HK-2 (cell line): ENCODE measurements around the gene GFPT1.

Experiments used
- DNase-seq: peaks from one replicate; pipeline ENCODE4 v3.0.0-alpha.2; 2018; ENCODE audit not compliant: unreplicated experiment

The GFPT1 gene

GRCh38 chr2:69291004-69291650, 95.9 kb downstream of the GFPT1 start:
- no peak for DNase-seq

- DNase-seq = no peak
These were observed 98.6 kb downstream of the GFPT1 start for GRCh38 chr2:69288429-69288828.

- no peak for DNase-seq
These were observed 99.5 kb downstream of the GFPT1 start for GRCh38 chr2:69287544-69287943.

DNA sequence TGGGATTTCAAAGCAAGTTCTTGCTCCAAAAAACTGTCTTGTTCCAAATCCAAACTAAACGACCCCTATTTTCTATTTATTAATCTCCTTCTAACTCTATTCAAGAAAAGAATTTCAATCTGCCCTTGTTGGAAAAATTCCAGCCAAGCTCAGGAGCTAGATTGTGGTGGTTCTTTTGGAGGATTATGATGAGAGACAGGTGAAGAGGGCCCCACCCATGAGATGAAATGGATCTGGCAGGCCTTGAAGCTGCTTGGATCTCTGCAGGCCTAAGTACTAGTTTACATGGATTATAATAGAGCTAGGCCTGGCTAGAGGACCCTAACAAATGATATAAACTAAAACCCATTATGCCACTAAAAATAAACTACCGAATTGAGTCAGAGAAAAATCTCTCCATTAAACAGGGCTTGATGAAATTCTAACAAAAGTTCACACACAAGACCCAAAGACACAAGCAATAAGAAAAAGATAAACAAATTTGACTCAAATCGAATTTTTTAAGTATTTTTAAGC, 101.6 kb downstream of the GFPT1 start:
- no peak for DNase-seq

DNA sequence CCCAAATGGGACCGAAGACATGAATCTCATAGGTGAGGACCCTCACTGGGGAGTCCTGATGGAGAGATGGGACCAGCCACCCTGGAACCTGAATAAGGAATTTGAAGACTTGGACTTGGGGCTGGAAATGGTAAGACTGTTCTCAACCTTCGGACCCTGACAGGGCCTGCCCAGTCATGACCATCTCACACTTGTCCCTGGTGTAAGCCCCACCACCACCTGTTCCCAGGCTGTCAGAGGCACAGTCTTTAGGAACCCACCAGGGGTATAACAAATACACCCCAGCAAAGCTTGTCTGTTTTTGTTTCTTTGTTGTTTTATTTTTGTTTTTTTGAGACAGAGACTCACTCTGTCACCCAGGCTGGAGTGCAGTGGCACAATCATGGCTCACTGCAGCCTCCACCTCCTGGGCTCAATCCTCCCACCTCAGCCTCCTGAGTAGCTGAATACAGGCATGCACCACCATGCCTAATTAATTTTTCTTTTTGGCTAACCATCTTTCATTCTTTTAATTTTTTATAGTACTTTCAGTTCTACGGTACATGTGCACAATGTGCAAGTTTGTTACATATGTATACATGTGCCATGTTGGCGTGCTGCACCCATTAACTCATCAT, 106.1 kb downstream of the GFPT1 start:
- no peak for DNase-seq

GRCh38 chr2:69279931-69280681, 106.9 kb downstream of the GFPT1 start:
- no peak for DNase-seq

GRCh38 chr2:69279211-69279610, 107.8 kb downstream of the GFPT1 start:
- no peak for DNase-seq

DNA sequence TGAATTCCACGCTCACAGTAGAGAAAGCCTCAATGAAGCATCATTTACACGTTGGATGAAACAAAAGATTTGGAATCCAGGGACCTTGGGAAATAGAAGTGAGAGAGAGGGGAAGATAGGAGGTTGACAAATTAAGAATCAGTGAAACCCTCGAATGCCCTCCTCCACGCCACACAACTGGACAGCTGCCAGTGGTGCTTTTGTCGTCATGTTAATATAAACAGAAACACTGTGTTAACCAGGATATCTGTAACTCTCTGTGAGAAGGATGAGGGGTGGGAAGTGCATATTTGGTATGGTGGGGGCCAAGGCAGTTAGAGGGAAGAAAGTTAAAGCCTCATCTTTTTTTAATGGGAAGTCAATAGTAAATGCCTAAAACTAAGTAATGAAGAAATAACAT, 108.7 kb downstream of the GFPT1 start:
- DNase-seq = no peak

DNA sequence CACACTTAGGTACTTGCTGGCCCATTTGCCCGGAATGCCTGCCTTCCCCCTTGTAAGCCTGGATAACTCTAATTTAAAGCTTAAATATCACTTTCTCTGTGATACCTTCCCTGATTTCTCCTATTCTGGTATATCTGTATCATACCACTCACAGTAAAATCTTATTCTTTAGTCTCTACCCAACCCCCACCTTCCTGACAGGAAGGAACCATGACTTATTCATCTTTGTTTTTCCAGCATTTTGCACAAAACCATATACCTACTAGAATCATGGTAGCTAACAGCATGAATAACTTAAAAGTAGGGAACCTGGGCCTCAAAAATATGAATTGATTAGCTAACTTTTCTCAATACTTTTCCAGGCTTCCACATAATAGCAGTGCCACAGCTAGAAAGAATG, 111.5 kb downstream of the GFPT1 start:
- no peak for DNase-seq

DNA sequence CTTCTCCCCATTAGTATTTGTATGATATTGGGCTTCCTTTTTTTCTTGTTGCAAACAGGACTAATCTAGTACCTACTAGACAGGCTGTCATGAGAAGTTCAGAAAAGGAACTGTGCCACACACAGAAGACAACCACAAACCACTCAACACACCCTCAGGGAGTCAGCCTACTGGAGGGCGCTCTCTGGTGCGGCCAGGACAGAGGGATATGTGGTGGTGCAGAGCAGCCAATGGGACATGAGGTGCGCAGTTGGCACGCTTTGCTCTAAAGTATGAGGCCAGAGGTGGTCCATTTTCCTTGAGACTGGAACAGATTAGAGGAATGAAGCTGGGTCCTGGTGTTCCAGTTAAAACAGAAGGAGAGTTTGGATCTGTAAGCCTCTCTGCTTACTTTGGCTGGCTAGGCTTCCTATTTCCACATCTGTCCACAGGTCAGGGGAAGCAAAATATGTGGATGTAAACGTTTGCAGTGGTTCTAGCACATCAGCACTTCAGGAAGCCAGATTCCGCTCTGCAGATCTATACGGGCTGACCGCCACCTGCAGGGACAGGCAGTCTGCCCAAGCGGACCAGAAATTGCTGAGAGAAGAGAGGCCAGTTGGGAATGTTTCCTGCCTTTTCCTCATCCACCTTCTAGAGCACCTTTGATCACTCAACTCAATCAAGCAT, 114.1 kb downstream of the GFPT1 start:
- no peak for DNase-seq

DNA sequence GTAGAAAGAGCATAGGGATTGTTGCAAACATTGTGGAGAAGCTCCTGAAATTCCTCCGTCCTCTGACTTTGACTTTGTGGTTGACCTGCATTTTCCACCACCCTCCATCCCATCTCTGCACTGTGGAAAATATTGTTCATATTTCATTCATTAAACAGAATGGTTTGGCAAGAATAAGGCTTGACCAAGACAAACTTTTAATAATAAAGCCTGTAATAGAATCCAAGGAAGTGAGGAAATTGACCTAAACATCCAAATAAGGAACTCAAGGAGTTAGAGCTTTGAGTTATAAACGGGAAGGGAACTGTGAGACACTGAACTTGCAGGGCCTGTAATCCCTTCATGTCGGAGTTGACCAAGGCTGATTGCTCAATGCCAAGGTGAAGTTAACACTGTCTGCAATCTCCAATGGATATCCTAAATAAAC, 115.2 kb downstream of the GFPT1 start:
- DNase-seq = no peak
